HepG2 (cell line): Measurements from ENCODE around the gene SCUBE1. TPM values are rescaled to one million over a fixed set of nuclear protein-coding genes. Genes with fewer than 3 reads are reported as not detected.
A peak's percentile ranks its signal among the peaks of the same experiment; 100 is the strongest.

ENCODE experiments used
- ATAC-seq: fragments of 200-7000 bp; cut with Tn5 transposase; 3 replicates; pipeline ENCODE4 v1.9.1; 2020; ENCODE audit warnings: mild to moderate bottlenecking, moderate library complexity
- BruUV-seq: library from RNA; stranded (reverse); fragments of 400-500 nt; replicated peaks from 2 replicates; lab custom pipeline; 2021; lab: Mats Ljungman, UMichigan
- CTCF ChIA-PET: fragments of 300-600 bp; formaldehyde crosslinking; extraction: SDS; loops from one replicate; lab custom pipeline; 2021; ENCODE audit warnings: low total read pairs, inconsistent platforms, low intra/inter-chr PET ratio; lab: Yijun Ruan, JAX
- POLR2A ChIA-PET: fragments of 350-600 bp; sonication (Branson Sonifier 250); formaldehyde crosslinking; loops from one replicate; lab custom pipeline; 2020; ENCODE audit warnings: antibody characterized with exemption, inconsistent platforms; lab: Yijun Ruan, JAX
- DNase-seq: peaks from one replicate; pipeline ENCODE4 v3.0.0-alpha.2; 2015; ENCODE audit warnings: low spot score
- FAIRE-seq: peaks from 3 replicates; lab custom pipeline; 2011; peaks lifted over from hg19 to GRCh38; lab: Jason Lieb, UNC
- H2AFZ ChIP-seq: one replicate; pipeline ENCODE4 v1.6.1; 2011; ENCODE audit warnings: low read length, inconsistent platforms
- H3K27ac ChIP-seq: fragments of 300-600 bp; 3 replicates; pipeline ENCODE4 v1.8.0; 2011; ENCODE audit warnings: mixed run types, mild to moderate bottlenecking, mixed read lengths, low read length, inconsistent platforms; ENCODE audit not compliant: insufficient read depth; ENCODE audit errors: extremely low read length
- H3K27me3 ChIP-seq, 2 experiments: fragments of 200-600 bp in 1 of 2; 2 replicates in 1 of 2; 3 replicates in 1 of 2; pipeline versions ENCODE4 v1.6.0 to v1.8.0; 2011; ENCODE audit warnings: low read length in 2 of 2, mild to moderate bottlenecking in 2 of 2, moderate library complexity in 2 of 2, inconsistent platforms in 1 of 2; ENCODE audit not compliant: insufficient read depth in 2 of 2, control insufficient read depth in 1 of 2
- H3K36me3 ChIP-seq, 2 experiments: fragments of 200-600 bp in 1 of 2; replicated peaks in 1 of 2; 2 replicates in 1 of 2; 3 replicates in 1 of 2; pipeline versions ENCODE4 v1.5.1 to v1.8.0; 2011; ENCODE audit warnings: low read length in 2 of 2, inconsistent platforms in 1 of 2; ENCODE audit not compliant: insufficient read depth in 2 of 2, control insufficient read depth in 1 of 2
- H3K4me1 ChIP-seq: 2 replicates; pipeline ENCODE4 v1.5.1; 2012; ENCODE audit warnings: low read length, inconsistent platforms; ENCODE audit not compliant: insufficient read depth
- H3K4me2 ChIP-seq: 2 replicates; pipeline ENCODE4 v1.6.0; 2011; ENCODE audit warnings: low read depth, low read length, inconsistent platforms
- H3K4me3 ChIP-seq, 3 experiments: fragments of 200-600 bp in 1 of 3; sonication (generic), shearing (Covaris generic) in 1 of 3; replicated peaks in 1 of 3; 2 replicates each; pipeline ENCODE4 v1.5.1; 2011 to 2016; ENCODE audit warnings: low read length in 3 of 3, inconsistent platforms in 2 of 3, low read depth in 2 of 3, mild to moderate bottlenecking in 2 of 3, control low read depth in 1 of 3, mixed read lengths in 1 of 3; ENCODE audit not compliant: insufficient read depth in 1 of 3
- H3K79me2 ChIP-seq: one replicate; pipeline ENCODE4 v1.6.1; 2011; ENCODE audit warnings: low read length, inconsistent platforms; ENCODE audit not compliant: insufficient read depth
- H3K9ac ChIP-seq: 2 replicates; pipeline ENCODE4 v1.6.0; 2011; ENCODE audit warnings: mild to moderate bottlenecking, low read depth, low read length, inconsistent platforms; ENCODE audit not compliant: insufficient read depth
- H3K9me3 ChIP-seq: 2 replicates; pipeline ENCODE4 v1.5.1; 2012; ENCODE audit warnings: mild to moderate bottlenecking, low read length
- H4K20me1 ChIP-seq: 2 replicates; pipeline ENCODE4 v1.6.0; 2011; ENCODE audit warnings: inconsistent platforms, mild to moderate bottlenecking, low read length, moderate library complexity; ENCODE audit not compliant: insufficient read depth
- BRD4 ChIP-seq: sonication (generic); formaldehyde crosslinking; IDR thresholded peaks from 2 replicates; pipeline ENCODE4 v1.4.0; 2020; ENCODE audit warnings: missing genetic modification reagents
- CBFB ChIP-seq: sonication (generic); formaldehyde crosslinking; IDR thresholded peaks from 2 replicates; pipeline ENCODE4 v1.4.0; 2020; ENCODE audit warnings: missing genetic modification reagents
- CREB1 ChIP-seq, 2 experiments: fragments of 450-650 bp in 1 of 2; IDR thresholded peaks; 2 replicates each; pipeline ENCODE4 v1.6.1; 2016 to 2017; ENCODE audit warnings: control low read depth in 1 of 2, mild to moderate bottlenecking in 1 of 2, missing compliant biosample characterization in 1 of 2, missing genetic modification characterization in 1 of 2
- EP300 ChIP-seq, 3 experiments: sonication (generic) in 1 of 3; formaldehyde crosslinking in 1 of 3; IDR thresholded peaks; 2 replicates each; pipeline versions ENCODE4 v1.5.1 to v1.6.1; 2011 to 2020; ENCODE audit warnings: low read depth in 2 of 3, low read length in 2 of 3, borderline replicate concordance in 1 of 3, improper control_type of control experiment in 1 of 3, mild to moderate bottlenecking in 1 of 3, missing genetic modification reagents in 1 of 3, moderate library complexity in 1 of 3
- FOXK2 ChIP-seq: fragments of 450-650 bp; IDR thresholded peaks from 2 replicates; pipeline ENCODE4 v1.6.1; 2016
- KDM1A ChIP-seq: IDR thresholded peaks from 2 replicates; pipeline ENCODE4 v1.6.1; 2016; ENCODE audit warnings: missing compliant biosample characterization
- KLF9 ChIP-seq: IDR thresholded peaks from 2 replicates; pipeline ENCODE4 v1.6.1; 2016; ENCODE audit warnings: low read depth
- MLLT10 ChIP-seq: sonication (generic); formaldehyde crosslinking; IDR thresholded peaks from 2 replicates; pipeline ENCODE4 v1.4.0; 2020; ENCODE audit warnings: missing genetic modification reagents
- NCOA2 ChIP-seq: sonication (generic); formaldehyde crosslinking; IDR thresholded peaks from 2 replicates; pipeline ENCODE4 v1.8.0; 2022; ENCODE audit warnings: inconsistent platforms
- NONO ChIP-seq, 2 experiments: fragments of 450-650 bp in 1 of 2; sonication (generic) in 1 of 2; formaldehyde crosslinking in 1 of 2; IDR thresholded peaks in 1 of 2; conservative IDR thresholded peaks in 1 of 2; 2 replicates each; pipeline versions ENCODE4 v1.6.1 to v1.8.0; 2017 to 2022; ENCODE audit warnings: mild to moderate bottlenecking in 1 of 2, missing genetic modification reagents in 1 of 2, moderate library complexity in 1 of 2
- PTBP1 ChIP-seq: fragments of 200-400 bp; formaldehyde crosslinking; IDR thresholded peaks from 2 replicates; pipeline ENCODE4 v1.6.1; 2018; ENCODE audit warnings: low read length, low read depth; ENCODE audit not compliant: poor library complexity, severe bottlenecking
- RFXAP ChIP-seq: sonication (generic); formaldehyde crosslinking; IDR thresholded peaks from 2 replicates; pipeline ENCODE4 v1.4.0; 2020; ENCODE audit warnings: missing genetic modification reagents, borderline replicate concordance
- SOX6 ChIP-seq, 2 experiments: fragments of 450-650 bp in 1 of 2; sonication (generic) in 1 of 2; formaldehyde crosslinking in 1 of 2; IDR thresholded peaks; 2 replicates each; pipeline versions ENCODE4 v1.4.0 to v1.6.1; 2017 to 2020; ENCODE audit warnings: antibody characterized with exemption in 1 of 2, mild to moderate bottlenecking in 1 of 2, missing genetic modification reagents in 1 of 2
- ZFX ChIP-seq: sonication (generic); formaldehyde crosslinking; IDR thresholded peaks from 2 replicates; pipeline ENCODE4 v1.4.0; 2020; ENCODE audit warnings: mild to moderate bottlenecking, low read depth, missing genetic modification reagents, moderate library complexity
- ZIK1 ChIP-seq: sonication (generic); formaldehyde crosslinking; IDR thresholded peaks from 2 replicates; pipeline ENCODE4 v1.5.0; 2020; ENCODE audit warnings: mild to moderate bottlenecking, low read depth, missing genetic modification reagents, borderline replicate concordance
- ZNF607 ChIP-seq: sonication (generic); formaldehyde crosslinking; IDR thresholded peaks from 2 replicates; pipeline ENCODE4 v1.5.1; 2020; ENCODE audit warnings: missing genetic modification reagents, mild to moderate bottlenecking, borderline replicate concordance
- ZNF672 ChIP-seq: sonication (generic); formaldehyde crosslinking; IDR thresholded peaks from 2 replicates; pipeline ENCODE4 v1.8.1; 2022; ENCODE audit warnings: missing genetic modification reagents
- WGBS: methylation state at CpG from one replicate; pipeline ENCODE4 v1.1.6; 2017; ENCODE audit warnings: low lambda C conversion rate; 5-methylcytosine and 5-hydroxymethylcytosine counted together
- in situ Hi-C: cut with HindIII; loops from 2 replicates; pipeline ENCODE4 v1.10.0; 2017; ENCODE audit warnings: low pct_unique_long_range_greater_than_20kb; ENCODE audit not compliant: extremely low pct_ligation_motif_present
- intact Hi-C: fragments of 100-400 bp; cut with micrococcal nuclease; formaldehyde crosslinking; loops from one replicate; pipeline ENCODE4 v1.10.0; 2022; ENCODE audit not compliant: unreplicated experiment
- polyA plus RNA-seq, 8 experiments: library from polyadenylated mRNA; depleted of rRNA in 3 of 8; stranded (reverse) in 7 of 8; unstranded in 1 of 8; fragments of >200 nt; fragmentation: Illumina TruSeq in 4 of 8; extraction: Trizol in 4 of 8; gene quantifications; 2 replicates each; pipeline versions ENCODE4 v1.2.1 to v1.2.3, GENCODE V29; 2011 to 2016; ENCODE audit warnings: low read depth in 4 of 8, missing spikeins in 1 of 8, mixed read lengths in 1 of 8; ENCODE audit not compliant: insufficient read depth in 1 of 8
- total RNA-seq, 5 experiments: library from RNA; depleted of rRNA; stranded (reverse); fragments of >200 nt; fragmentation: Illumina TruSeq; extraction: Trizol; gene quantifications; 2 replicates each; pipeline ENCODE4 v1.2.3, GENCODE V29; 2016; ENCODE audit warnings: low read depth in 1 of 5
- TF ChIP-seq, protein P1 (sequence below): sonication (generic); formaldehyde crosslinking; conservative IDR thresholded peaks from 2 replicates; pipeline ENCODE4 v1.8.0; 2022; ENCODE audit warnings: mild to moderate bottlenecking, moderate library complexity, missing genetic modification reagents

The SCUBE1 gene
- total and polyA plus RNA-seq, 2 of the 13 experiments (the other 11 are each of a cell fraction or from before 2014, with no cell fraction given) = under 0.01 to 0.05 TPM

GRCh38 chr22:43239193-43239780, 103.9 kb downstream of the SCUBE1 start:
- H3K9ac ChIP-seq = no peak overlapping the region
- FAIRE-seq (no peak), ATAC-seq (no peak), DNase-seq (no peak)
- WGBS = 87% methylated on average over 4 of the region's 7 CpGs
- no peak overlapping the region for H3K4me3 ChIP-seq
- no peaks in the 10 kb centered on the region for H3K36me3 ChIP-seq
- CTCF ChIA-PET = no interaction called here
- no peak overlapping the region for H3K27ac ChIP-seq
- H4K20me1 ChIP-seq = no peaks in the 10 kb centered on the region
- no peak overlapping the region for H3K4me2 ChIP-seq
- TF ChIP-seq ZIK1 (CRISPR knock-in tag) = no peak
- TF ChIP-seq CBFB = no peak
- TF ChIP-seq RFXAP = no peak
- TF ChIP-seq CREB1 (IDR thresholded peaks at IDR 0.05) = no peak
- TF ChIP-seq CREB1 (CRISPR knock-in tag; IDR thresholded peaks at IDR 0.05) = no peak
- TF ChIP-seq KLF9 (CRISPR knock-in tag) = no peak
- no peak for TF ChIP-seq KDM1A (CRISPR knock-in tag)
- no peak for TF ChIP-seq BRD4 (CRISPR knock-in tag)
- TF ChIP-seq PTBP1 = no peak
- no peaks in the 10 kb centered on the region for H3K9me3 ChIP-seq
- peaks cover 0 to 9% of the 10 kb centered on the region in 2 experiments; a peak in 2 of 5 replicates for H3K27me3 ChIP-seq
- in situ Hi-C loops (loop anchor here (10.0 kb wide), 1 partner anchor 106 kb away; the partner anchor contains the start of gene SCUBE1), intact Hi-C loops (no loop called here)
- H3K79me2 ChIP-seq = no peaks in the 10 kb centered on the region
- BruUV-seq = no TSS peak
- POLR2A ChIA-PET = no interaction called here
- peaks cover 85% of the 10 kb centered on the region for H3K4me1 ChIP-seq
- no peak overlapping the region for H2AFZ ChIP-seq

- Histone ChIP-seq H3K27me3 (peaks cover 0 to 15% of the 10 kb centered on the region in 2 experiments; a peak in 3 of 5 replicates), H3K9me3 (no peaks in the 10 kb centered on the region), H3K36me3 (no peaks in the 10 kb centered on the region), H3K9ac (no peak overlapping the region), H3K4me1 (peaks cover 88% of the 10 kb centered on the region), H3K79me2 (no peaks in the 10 kb centered on the region), H3K4me3 (no peak overlapping the region), H3K4me2 (no peak overlapping the region), H4K20me1 (no peaks in the 10 kb centered on the region), H3K27ac (no peak overlapping the region), H2AFZ (no peak overlapping the region)
- 65% methylated on average over 2 of the region's 19 CpGs for WGBS
- intact Hi-C loops = no loop called here
- in situ Hi-C loops = loop anchor here (10.0 kb wide), 1 partner anchor 106 kb away; the partner anchor contains the start of gene SCUBE1
- FAIRE-seq = no peak
- DNase-seq = no peak
- ChIA-PET CTCF (no interaction called here), POLR2A (no interaction called here)
- no TSS peak for BruUV-seq
- no peak for ATAC-seq
- TF ChIP-seq ZNF607 (no peak), SOX6 (IDR thresholded peaks at IDR 0.05) (no peak), SOX6 (CRISPR knock-in tag; IDR thresholded peaks at IDR 0.05) (no peak), ZFX (CRISPR knock-in tag) (peak; percentile 29; the same call in 1 of the 2 replicates), ZNF672 (CRISPR knock-in tag) (no peak), NONO (IDR thresholded peaks at IDR 0.05) (no peak), NONO (CRISPR knock-in tag; conservative IDR thresholded peaks at IDR 0.05) (no peak), MLLT10 (CRISPR knock-in tag) (no peak), NCOA2 (CRISPR knock-in tag) (no peak), EP300 (IDR thresholded peaks at IDR 0.05; ENCODE audit: low read depth in 2 of 2, low read length in 2 of 2) (no peak), EP300 (CRISPR knock-in tag; IDR thresholded peaks at IDR 0.05; ENCODE audit: borderline replicate concordance) (no peak), FOXK2 (no peak)
- TF ChIP-seq, protein P1, sequence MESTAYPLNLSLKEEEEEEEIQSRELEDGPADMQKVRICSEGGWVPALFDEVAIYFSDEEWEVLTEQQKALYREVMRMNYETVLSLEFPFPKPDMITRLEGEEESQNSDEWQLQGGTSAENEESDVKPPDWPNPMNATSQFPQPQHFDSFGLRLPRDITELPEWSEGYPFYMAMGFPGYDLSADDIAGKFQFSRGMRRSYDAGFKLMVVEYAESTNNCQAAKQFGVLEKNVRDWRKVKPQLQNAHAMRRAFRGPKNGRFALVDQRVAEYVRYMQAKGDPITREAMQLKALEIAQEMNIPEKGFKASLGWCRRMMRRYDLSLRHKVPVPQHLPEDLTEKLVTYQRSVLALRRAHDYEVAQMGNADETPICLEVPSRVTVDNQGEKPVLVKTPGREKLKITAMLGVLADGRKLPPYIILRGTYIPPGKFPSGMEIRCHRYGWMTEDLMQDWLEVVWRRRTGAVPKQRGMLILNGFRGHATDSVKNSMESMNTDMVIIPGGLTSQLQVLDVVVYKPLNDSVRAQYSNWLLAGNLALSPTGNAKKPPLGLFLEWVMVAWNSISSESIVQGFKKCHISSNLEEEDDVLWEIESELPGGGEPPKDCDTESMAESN (CRISPR knock-in tag) = no peak
Measured at GRCh38 chr22:43238526-43239006, 104.6 kb downstream of the SCUBE1 start.
